B cell (primary cell): ENCODE results near the gene SKIC2. TPM values are rescaled to one million over a fixed set of nuclear protein-coding genes. Genes with fewer than 3 reads are reported as not detected.
"Not testable (repeated sequence)": the region's sequence is repeated elsewhere in the genome, so short reads cannot be mapped to it uniquely, and the experiment has no call there.

Experiments
- ATAC-seq: fragments of 200-7000 bp; cut with Tn5 transposase; one replicate; pipeline ENCODE4 v1.10.0; 2021; ENCODE audit warnings: low read depth, mild to moderate bottlenecking, moderate number of reproducible peaks, moderate library complexity
- CTCF ChIA-PET: fragments of 350-600 bp; sonication (Branson Sonifier 250); formaldehyde crosslinking; loops from one replicate; lab custom pipeline; 2021; ENCODE audit warnings: antibody characterized with exemption, inconsistent platforms; lab: Charles Lee
- POLR2A ChIA-PET: fragments of 350-600 bp; sonication (Branson Sonifier 250); formaldehyde crosslinking; loops from one replicate; lab custom pipeline; 2021; ENCODE audit warnings: antibody characterized with exemption; lab: Charles Lee
- DNase-seq: peaks from one replicate; pipeline ENCODE4 v3.0.0; 2013
- H2AFZ ChIP-seq: 2 replicates; pipeline ENCODE4 v1.6.1; 2012; ENCODE audit warnings: mild to moderate bottlenecking, low read depth, low read length; ENCODE audit not compliant: insufficient read depth, poor library complexity, severe bottlenecking
- H3K27ac ChIP-seq, 2 donors: 1 replicate in 1 of 2; 2 replicates in 1 of 2; pipeline ENCODE4 v1.5.1; 2012 to 2013; ENCODE audit warnings: low read length in 2 of 2, mild to moderate bottlenecking in 2 of 2, moderate library complexity in 1 of 2
- H3K27me3 ChIP-seq, 4 experiments: fragments of 200-600 bp in 1 of 4; sonication (generic) in 1 of 4; replicated peaks in 1 of 4; 1 replicate in 2 of 4; 2 replicates in 2 of 4; pipeline versions ENCODE4 v1.6.1 to v1.7.0; 2013 to 2016; ENCODE audit warnings: low read length in 3 of 4, mild to moderate bottlenecking in 2 of 4, mixed read lengths in 1 of 4, moderate library complexity in 1 of 4; ENCODE audit not compliant: insufficient read depth in 4 of 4, control insufficient read depth in 3 of 4; ENCODE audit errors: control extremely low read depth in 1 of 4
- H3K36me3 ChIP-seq, 2 experiments: replicated peaks in 1 of 2; 1 replicate in 1 of 2; 2 replicates in 1 of 2; pipeline versions ENCODE4 v1.6.1 to v1.7.1; 2013; ENCODE audit warnings: low read length in 1 of 2; ENCODE audit not compliant: insufficient read depth in 2 of 2, control insufficient read depth in 1 of 2; ENCODE audit errors: control extremely low read depth in 1 of 2, extremely low read depth in 1 of 2
- H3K4me1 ChIP-seq, 2 donors: fragments of 200-600 bp in 1 of 2; sonication (generic) in 1 of 2; 1 replicate in 1 of 2; 2 replicates in 1 of 2; pipeline versions ENCODE4 v1.5.1 to v1.6.1; 2013 to 2017; ENCODE audit warnings: low read length in 2 of 2; ENCODE audit not compliant: control insufficient read depth in 2 of 2, insufficient read depth in 2 of 2
- H3K4me2 ChIP-seq: replicated peaks from 2 replicates; pipeline ENCODE3; 2012; ENCODE audit warnings: mild to moderate bottlenecking, low read depth, low read length; ENCODE audit not compliant: poor library complexity, severe bottlenecking
- H3K4me3 ChIP-seq, 5 experiments: fragments of 200-600 bp in 1 of 5; sonication (generic) in 1 of 5; 1 replicate in 3 of 5; 2 replicates in 2 of 5; pipeline versions ENCODE4 v1.5.1 to v1.7.0; 2011 to 2016; ENCODE audit warnings: low read length in 4 of 5, mild to moderate bottlenecking in 4 of 5, low read depth in 2 of 5, control low read depth in 1 of 5, moderate library complexity in 1 of 5; ENCODE audit not compliant: insufficient read depth in 1 of 5; ENCODE audit errors: control extremely low read depth in 1 of 5, extremely low read depth in 1 of 5
- H3K79me2 ChIP-seq: fragments of 200-600 bp; sonication (generic); one replicate; pipeline ENCODE4 v1.6.0; 2016; ENCODE audit warnings: low read length; ENCODE audit not compliant: control insufficient read depth, insufficient read depth
- H3K9ac ChIP-seq: fragments of 200-600 bp; sonication (generic); 2 replicates; pipeline ENCODE4 v1.6.1; 2017; ENCODE audit warnings: mild to moderate bottlenecking, low read length, moderate library complexity
- H3K9me3 ChIP-seq, 3 donors: one replicate each; pipeline versions ENCODE4 v1.6.1 to v1.7.1; 2013; ENCODE audit warnings: low read length in 2 of 3; ENCODE audit not compliant: control insufficient read depth in 2 of 3, insufficient read depth in 1 of 3; ENCODE audit errors: control extremely low read depth in 1 of 3
- H4K20me1 ChIP-seq: 2 replicates; pipeline ENCODE4 v1.6.0; 2012; ENCODE audit warnings: mild to moderate bottlenecking, low read length; ENCODE audit not compliant: insufficient read depth, control insufficient read depth, poor library complexity, severe bottlenecking
- H3K27ac Mint-ChIP-seq: one replicate; pipeline ENCODE4 v1.8.0; 2021; ENCODE audit warnings: mixed read lengths
- H3K27me3 Mint-ChIP-seq: one replicate; pipeline ENCODE4 v1.8.0; 2021; ENCODE audit warnings: mixed read lengths
- H3K4me1 Mint-ChIP-seq: one replicate; pipeline ENCODE4 v1.8.0; 2021; ENCODE audit warnings: mixed read lengths
- H3K4me3 Mint-ChIP-seq: one replicate; pipeline ENCODE4 v1.8.0; 2021; ENCODE audit warnings: mixed read lengths
- H3K9me3 Mint-ChIP-seq: one replicate; pipeline ENCODE4 v1.8.0; 2022; ENCODE audit warnings: mixed read lengths; ENCODE audit not compliant: insufficient read depth
- WGBS: methylation state at CpG from one replicate; pipeline ENCODE4 v1.1.5; 2013; ENCODE audit warnings: missing lambda C conversion rate; ENCODE audit not compliant: insufficient coverage; 5-methylcytosine and 5-hydroxymethylcytosine counted together
- intact Hi-C: fragments of 100-400 bp; cut with micrococcal nuclease; formaldehyde crosslinking; loops from one replicate; pipeline ENCODE4 v1.10.0; 2022
- polyA plus RNA-seq: library from polyadenylated mRNA; depleted of rRNA; stranded (reverse); fragments of >200 nt; gene quantifications from 2 replicates; pipeline ENCODE4 v1.2.3, GENCODE V29; 2012
- small RNA-seq: library from RNA; depleted of rRNA; stranded (forward); fragments of <200 nt; gene quantifications from one replicate; pipeline ENCODE3, GENCODE V24; 2012; ENCODE audit warnings: low replicate concordance, low read depth; ENCODE audit not compliant: insufficient read length
- total RNA-seq, 2 donors: library from RNA; stranded (reverse); fragments of 120-200 nt in 1 of 2; gene quantifications; 1 replicate in 1 of 2; 2 replicates in 1 of 2; pipeline versions ENCODE4 v1.2.3 to v1.2.4, GENCODE V29; 2013 to 2022

SKIC2 gene
- total and polyA plus RNA-seq, 2 donors (not counting 1 experiment from before 2014, with no cell fraction given): 93.1 to 119 TPM

DNA sequence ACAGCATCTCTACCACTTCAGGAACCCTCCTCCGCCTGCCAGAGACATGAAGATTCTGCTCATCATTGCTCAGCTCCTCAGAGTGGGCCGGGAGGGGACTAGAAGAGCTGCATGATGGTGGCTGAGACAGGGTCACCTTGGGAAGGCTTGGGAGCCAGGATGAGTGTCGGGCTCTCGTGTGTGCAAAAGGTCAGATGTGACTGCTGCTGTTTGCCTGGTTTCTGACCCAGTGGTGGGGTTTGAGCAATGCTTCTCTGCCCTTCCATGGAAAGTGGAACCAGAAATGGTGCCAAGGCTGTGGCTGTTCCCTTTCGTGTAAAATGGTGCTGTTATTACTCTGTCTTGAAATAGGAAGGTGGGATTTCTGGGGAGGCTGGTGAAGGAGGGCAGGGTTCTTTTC lies 54.8 kb downstream of the SKIC2 start:
- ATAC-seq, H3K79me2 ChIP-seq, H3K9me3 ChIP-seq, H3K9ac ChIP-seq, H3K4me2 ChIP-seq, H3K4me3 ChIP-seq, POLR2A ChIA-PET, H4K20me1 ChIP-seq, DNase-seq, H3K4me1 ChIP-seq, H3K4me3 Mint-ChIP-seq, H3K27me3 ChIP-seq, H3K27ac Mint-ChIP-seq, CTCF ChIA-PET, H2AFZ ChIP-seq, H3K27me3 Mint-ChIP-seq, intact Hi-C loops, H3K4me1 Mint-ChIP-seq, H3K9me3 Mint-ChIP-seq, H3K27ac ChIP-seq, H3K36me3 ChIP-seq: not testable (repeated sequence)
- WGBS: no CpG with 5 or more reads among the region's 5 CpGs

DNA sequence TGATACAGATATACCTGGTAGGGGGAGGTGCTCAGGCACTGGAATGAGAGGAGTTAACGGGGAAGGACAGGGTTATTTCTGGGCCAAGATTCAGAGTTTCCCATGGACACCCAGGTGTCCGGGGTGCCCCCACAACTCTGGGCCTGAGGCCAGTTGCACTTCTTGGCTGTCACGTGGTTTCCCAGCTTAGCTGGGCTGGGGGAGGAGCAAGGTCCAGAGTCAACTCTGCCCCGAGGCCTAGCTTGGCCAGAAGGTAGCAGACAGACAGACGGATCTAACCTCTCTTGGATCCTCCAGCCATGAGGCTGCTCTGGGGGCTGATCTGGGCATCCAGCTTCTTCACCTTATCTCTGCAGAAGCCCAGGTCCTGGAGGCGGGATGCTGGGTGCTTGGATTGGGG lies 55.6 kb downstream of the SKIC2 start, which contains the start of gene C4B:
Gene C4B (plus strand): TSS at position 249 of the 400 bp plus-strand sequence. CDS start 51 bp downstream, at position 300.
- H3K36me3 ChIP-seq, H3K27me3 Mint-ChIP-seq, CTCF ChIA-PET, H3K27ac Mint-ChIP-seq, H3K9me3 Mint-ChIP-seq, H3K27me3 ChIP-seq, H3K9me3 ChIP-seq, H3K27ac ChIP-seq, H3K4me1 ChIP-seq, H3K79me2 ChIP-seq, H2AFZ ChIP-seq, DNase-seq, H3K4me2 ChIP-seq, intact Hi-C loops, ATAC-seq, H3K9ac ChIP-seq, POLR2A ChIA-PET, H4K20me1 ChIP-seq, H3K4me3 ChIP-seq, H3K4me3 Mint-ChIP-seq, H3K4me1 Mint-ChIP-seq: not testable (repeated sequence)
- no CpG with 5 or more reads among the region's 6 CpGs for WGBS

Small RNA genes lying within 50 kb of the gene (small RNA-seq; reads per million reads assigned to genes)
- not detected for gene AL645922.1

Other genes starting within 250 kb of the SKIC2 start
Only the 30 nearest of the 35 such genes appear.
- 51.1 and 59.2 TPM in 2 replicates for gene DDAH2, start 229.9 kb upstream of the SKIC2 start, total RNA-seq
- gene DDAH2, start 229.9 kb upstream of the SKIC2 start, polyA plus RNA-seq: 64.7 and 87.2 TPM in 2 replicates
- gene CLIC1, start 222.6 kb upstream of the SKIC2 start, total RNA-seq: 216 and 221 TPM in 2 replicates
- 178 and 290 TPM in 2 replicates for gene CLIC1, start 222.6 kb upstream of the SKIC2 start, polyA plus RNA-seq
- 49.9 and 50.1 TPM in 2 replicates for gene MSH5, start 219.2 kb upstream of the SKIC2 start, total RNA-seq
- 51.6 and 64.7 TPM in 2 replicates for gene MSH5, start 219.2 kb upstream of the SKIC2 start, polyA plus RNA-seq
- 11.1 and 12.9 TPM in 2 replicates for gene SAPCD1, start 196.5 kb upstream of the SKIC2 start, total RNA-seq
- 12.9 and 21.5 TPM in 2 replicates for gene SAPCD1, start 196.5 kb upstream of the SKIC2 start, polyA plus RNA-seq
- gene VWA7, start 181.8 kb upstream of the SKIC2 start, total RNA-seq: 5.2 and 5.6 TPM in 2 replicates
- 3.2 and 6.0 TPM in 2 replicates for gene VWA7, start 181.8 kb upstream of the SKIC2 start, polyA plus RNA-seq
- 47.4 and 52.3 TPM in 2 replicates for gene VARS1, start 163.4 kb upstream of the SKIC2 start, total RNA-seq
- 54.8 and 66.8 TPM in 2 replicates for gene VARS1, start 163.4 kb upstream of the SKIC2 start, polyA plus RNA-seq
- gene LSM2, start 152.2 kb upstream of the SKIC2 start, total RNA-seq: 45.3 and 52.4 TPM in 2 replicates
- 37.7 and 57.4 TPM in 2 replicates for gene LSM2, start 152.2 kb upstream of the SKIC2 start, polyA plus RNA-seq
- gene HSPA1L, start 143.9 kb upstream of the SKIC2 start, total RNA-seq: 2.0 and 2.4 TPM in 2 replicates
- 0.49 and 0.81 TPM in 2 replicates for gene HSPA1L, start 143.9 kb upstream of the SKIC2 start, polyA plus RNA-seq
- gene HSPA1A, start 143.6 kb upstream of the SKIC2 start, total RNA-seq: 58.8 and 61.2 TPM in 2 replicates
- 63.3 and 129 TPM in 2 replicates for gene HSPA1A, start 143.6 kb upstream of the SKIC2 start, polyA plus RNA-seq
- 79.2 and 89.9 TPM in 2 replicates for gene HSPA1B, start 131.4 kb upstream of the SKIC2 start, total RNA-seq
- 86.8 and 145 TPM in 2 replicates for gene HSPA1B, start 131.4 kb upstream of the SKIC2 start, polyA plus RNA-seq
- gene NEU1, start 96.4 kb upstream of the SKIC2 start, total RNA-seq: 25.3 and 26.0 TPM in 2 replicates
- 35.1 and 47.2 TPM in 2 replicates for gene NEU1, start 96.4 kb upstream of the SKIC2 start, polyA plus RNA-seq
- not detected in 2 replicates for gene SLC44A4, start 80.2 kb upstream of the SKIC2 start, total RNA-seq
- gene SLC44A4, start 80.2 kb upstream of the SKIC2 start, polyA plus RNA-seq: not detected in 2 replicates
- gene EHMT2, start 61.5 kb upstream of the SKIC2 start, total RNA-seq: 86.1 and 87.4 TPM in 2 replicates
- 96.4 and 108 TPM in 2 replicates for gene EHMT2, start 61.5 kb upstream of the SKIC2 start, polyA plus RNA-seq
- 8.1 and 8.9 TPM in 2 replicates for gene ZBTB12, start 57.1 kb upstream of the SKIC2 start, total RNA-seq
- 1.2 and 1.4 TPM in 2 replicates for gene ZBTB12, start 57.1 kb upstream of the SKIC2 start, polyA plus RNA-seq
- gene C2, start 31.5 kb upstream of the SKIC2 start, total RNA-seq: 1.3 and 3.4 TPM in 2 replicates
- gene C2, start 31.5 kb upstream of the SKIC2 start, polyA plus RNA-seq: 0.23 and 0.28 TPM in 2 replicates
- not detected in 2 replicates for gene CFB, start 13.1 kb upstream of the SKIC2 start, total RNA-seq
- gene CFB, start 13.1 kb upstream of the SKIC2 start, polyA plus RNA-seq: 0.09 TPM in 1 of 2 replicates, not detected in the other
- 48.6 and 53.7 TPM in 2 replicates for gene NELFE, start 204 bp upstream of the SKIC2 start, total RNA-seq
- gene NELFE, start 204 bp upstream of the SKIC2 start, polyA plus RNA-seq: 39.0 and 40.0 TPM in 2 replicates
- 33.9 and 36.1 TPM in 2 replicates for gene DXO, start 13.0 kb downstream of the SKIC2 start, total RNA-seq
- 139 and 150 TPM in 2 replicates for gene DXO, start 13.0 kb downstream of the SKIC2 start, polyA plus RNA-seq
- 10.5 and 11.1 TPM in 2 replicates for gene C4A, start 22.9 kb downstream of the SKIC2 start, total RNA-seq
- gene C4A, start 22.9 kb downstream of the SKIC2 start, polyA plus RNA-seq: 9.0 and 9.9 TPM in 2 replicates
- 3.8 and 7.4 TPM in 2 replicates for gene C4B, start 55.6 kb downstream of the SKIC2 start, total RNA-seq
- 4.7 and 9.0 TPM in 2 replicates for gene C4B, start 55.6 kb downstream of the SKIC2 start, polyA plus RNA-seq
- 0.51 TPM in 1 of 2 replicates, not detected in the other for gene CYP21A2, start 79.2 kb downstream of the SKIC2 start, total RNA-seq
- gene CYP21A2, start 79.2 kb downstream of the SKIC2 start, polyA plus RNA-seq: 0.17 TPM in 1 of 2 replicates, not detected in the other
- 19.0 and 22.7 TPM in 2 replicates for gene TNXB, start 150.2 kb downstream of the SKIC2 start, total RNA-seq
- 1.4 and 4.0 TPM in 2 replicates for gene TNXB, start 150.2 kb downstream of the SKIC2 start, polyA plus RNA-seq
- 201 and 206 TPM in 2 replicates for gene ATF6B, start 169.1 kb downstream of the SKIC2 start, total RNA-seq
- gene ATF6B, start 169.1 kb downstream of the SKIC2 start, polyA plus RNA-seq: 137 and 180 TPM in 2 replicates
- gene FKBPL, start 171.1 kb downstream of the SKIC2 start, total RNA-seq: 4.6 and 4.7 TPM in 2 replicates
- gene FKBPL, start 171.1 kb downstream of the SKIC2 start, polyA plus RNA-seq: 3.1 and 4.1 TPM in 2 replicates
- gene PRRT1, start 192.8 kb downstream of the SKIC2 start, total RNA-seq: not detected in 2 replicates
- 0.19 TPM in 1 of 2 replicates, not detected in the other for gene PRRT1, start 192.8 kb downstream of the SKIC2 start, polyA plus RNA-seq
- gene PPT2, start 195.0 kb downstream of the SKIC2 start, total RNA-seq: 2.7 and 4.2 TPM in 2 replicates
- 1.2 and 1.6 TPM in 2 replicates for gene PPT2, start 195.0 kb downstream of the SKIC2 start, polyA plus RNA-seq
- gene EGFL8, start 205.4 kb downstream of the SKIC2 start, total RNA-seq: 3.9 and 4.5 TPM in 2 replicates
- gene EGFL8, start 205.4 kb downstream of the SKIC2 start, polyA plus RNA-seq: 0.91 and 2.7 TPM in 2 replicates
- gene AGPAT1, start 216.9 kb downstream of the SKIC2 start, total RNA-seq: 27.4 and 29.8 TPM in 2 replicates
- gene AGPAT1, start 216.9 kb downstream of the SKIC2 start, polyA plus RNA-seq: 27.2 and 37.1 TPM in 2 replicates
- 39.0 and 40.7 TPM in 2 replicates for gene RNF5, start 219.2 kb downstream of the SKIC2 start, total RNA-seq
- gene RNF5, start 219.2 kb downstream of the SKIC2 start, polyA plus RNA-seq: 25.0 and 25.5 TPM in 2 replicates
- gene AGER, start 225.1 kb downstream of the SKIC2 start, total RNA-seq: 36.4 and 38.8 TPM in 2 replicates
- gene AGER, start 225.1 kb downstream of the SKIC2 start, polyA plus RNA-seq: 29.9 and 31.6 TPM in 2 replicates